Measurements from ENCODE around the gene FOXI3.
"Not testable (repeated sequence)": the region's sequence is repeated elsewhere in the genome, so short reads cannot be mapped to it uniquely, and the experiment has no call there.

FOXI3 gene

GRCh38 chr2:88437010-88437409, 15.5 kb downstream of the FOXI3 start:
- DNase-seq, result no peak

- no peak for DNase-seq
Measured at GRCh38 chr2:88429929-88430328, 22.6 kb downstream of the FOXI3 start.

- DNase-seq, result no peak
Measured at GRCh38 chr2:88423733-88424132, 28.8 kb downstream of the FOXI3 start.

- not testable (repeated sequence) for DNase-seq
Measured at GRCh38 chr2:88419051-88419450, 33.4 kb downstream of the FOXI3 start.

- no peak for DNase-seq
Measured at GRCh38 chr2:88416016-88416663, 36.4 kb downstream of the FOXI3 start.

GRCh38 chr2:88408870-88409269, 43.6 kb downstream of the FOXI3 start:
- not testable (repeated sequence) for DNase-seq

GRCh38 chr2:88400037-88400767, 52.3 kb downstream of the FOXI3 start:
- DNase-seq, result no peak

GRCh38 chr2:88398180-88398579, 54.3 kb downstream of the FOXI3 start:
- DNase-seq, result no peak

Measured in hippocampal formation (tissue), 2 donors.